HEK293 (cell line): ENCODE measurements around the gene HASPIN.

ENCODE experiments used
- GLI4 ChIP-seq: fragments of 450-650 bp; formaldehyde crosslinking; IDR thresholded peaks from 2 replicates; pipeline ENCODE4 v1.5.1; 2016; ENCODE audit warnings: missing biosample characterization, missing genetic modification characterization
- YY1 ChIP-seq: fragments of 450-650 bp; formaldehyde crosslinking; IDR thresholded peaks from 2 replicates; pipeline ENCODE4 v1.5.1; 2018; ENCODE audit warnings: missing biosample characterization, missing genetic modification characterization
- ZNF24 ChIP-seq: fragments of 450-650 bp; formaldehyde crosslinking; IDR thresholded peaks from 2 replicates; pipeline ENCODE4 v1.5.1; 2016; ENCODE audit warnings: missing biosample characterization, missing genetic modification characterization
- ZNF311 ChIP-seq: fragments of 450-650 bp; formaldehyde crosslinking; IDR thresholded peaks from 2 replicates; pipeline ENCODE4 v1.5.1; 2017; ENCODE audit warnings: missing biosample characterization, missing genetic modification characterization, borderline replicate concordance
- ZNF768 ChIP-seq: fragments of 450-650 bp; formaldehyde crosslinking; IDR thresholded peaks from 2 replicates; pipeline ENCODE4 v1.5.1; 2018; ENCODE audit warnings: missing biosample characterization, mild to moderate bottlenecking, missing genetic modification characterization
- TF ChIP-seq, protein P1 (sequence below): fragments of 450-650 bp; formaldehyde crosslinking; IDR thresholded peaks from 2 replicates; pipeline ENCODE4 v1.5.1; 2016; ENCODE audit warnings: missing biosample characterization, missing genetic modification characterization
- TF ChIP-seq, protein P2 (sequence below): IDR thresholded peaks from 2 replicates; pipeline ENCODE4 v1.6.1; 2011; ENCODE audit warnings: mild to moderate bottlenecking, low read depth, low read length, borderline replicate concordance

DNA sequence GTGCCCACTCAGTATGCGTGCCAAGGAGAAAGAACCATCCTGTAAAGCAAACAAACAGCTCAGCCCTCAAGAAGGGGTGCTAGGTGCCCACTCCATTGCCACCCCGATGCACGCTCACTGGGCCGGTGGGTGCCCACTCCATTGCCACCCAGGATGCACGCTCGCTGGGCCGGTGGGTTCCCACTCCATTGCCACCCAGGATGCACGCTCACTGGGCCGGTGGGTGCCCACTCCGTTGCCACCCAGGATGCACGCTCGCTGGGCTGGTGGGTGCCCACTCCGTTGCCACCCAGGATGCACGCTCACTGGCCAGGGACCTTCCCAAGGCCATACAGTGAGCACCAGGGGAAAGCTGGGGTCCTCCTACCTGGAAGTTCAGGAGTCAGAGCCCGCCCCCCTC, 28.1 kb downstream of the HASPIN start:
- TF ChIP-seq YY1, result no peak
- no peak for TF ChIP-seq GLI4
- TF ChIP-seq, protein P1, sequence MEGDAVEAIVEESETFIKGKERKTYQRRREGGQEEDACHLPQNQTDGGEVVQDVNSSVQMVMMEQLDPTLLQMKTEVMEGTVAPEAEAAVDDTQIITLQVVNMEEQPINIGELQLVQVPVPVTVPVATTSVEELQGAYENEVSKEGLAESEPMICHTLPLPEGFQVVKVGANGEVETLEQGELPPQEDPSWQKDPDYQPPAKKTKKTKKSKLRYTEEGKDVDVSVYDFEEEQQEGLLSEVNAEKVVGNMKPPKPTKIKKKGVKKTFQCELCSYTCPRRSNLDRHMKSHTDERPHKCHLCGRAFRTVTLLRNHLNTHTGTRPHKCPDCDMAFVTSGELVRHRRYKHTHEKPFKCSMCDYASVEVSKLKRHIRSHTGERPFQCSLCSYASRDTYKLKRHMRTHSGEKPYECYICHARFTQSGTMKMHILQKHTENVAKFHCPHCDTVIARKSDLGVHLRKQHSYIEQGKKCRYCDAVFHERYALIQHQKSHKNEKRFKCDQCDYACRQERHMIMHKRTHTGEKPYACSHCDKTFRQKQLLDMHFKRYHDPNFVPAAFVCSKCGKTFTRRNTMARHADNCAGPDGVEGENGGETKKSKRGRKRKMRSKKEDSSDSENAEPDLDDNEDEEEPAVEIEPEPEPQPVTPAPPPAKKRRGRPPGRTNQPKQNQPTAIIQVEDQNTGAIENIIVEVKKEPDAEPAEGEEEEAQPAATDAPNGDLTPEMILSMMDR (tag by site-specific recombination), result no peak
- TF ChIP-seq ZNF24 (tag by site-specific recombination), result no peak
- TF ChIP-seq, protein P2, sequence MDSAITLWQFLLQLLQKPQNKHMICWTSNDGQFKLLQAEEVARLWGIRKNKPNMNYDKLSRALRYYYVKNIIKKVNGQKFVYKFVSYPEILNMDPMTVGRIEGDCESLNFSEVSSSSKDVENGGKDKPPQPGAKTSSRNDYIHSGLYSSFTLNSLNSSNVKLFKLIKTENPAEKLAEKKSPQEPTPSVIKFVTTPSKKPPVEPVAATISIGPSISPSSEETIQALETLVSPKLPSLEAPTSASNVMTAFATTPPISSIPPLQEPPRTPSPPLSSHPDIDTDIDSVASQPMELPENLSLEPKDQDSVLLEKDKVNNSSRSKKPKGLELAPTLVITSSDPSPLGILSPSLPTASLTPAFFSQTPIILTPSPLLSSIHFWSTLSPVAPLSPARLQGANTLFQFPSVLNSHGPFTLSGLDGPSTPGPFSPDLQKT, result no peak
- TF ChIP-seq ZNF311 (tag by site-specific recombination), result no peak
- no peak for TF ChIP-seq ZNF768 (tag by site-specific recombination)
